ENCODE measurements around the gene DGKZ.

- TF ChIP-seq CTCF (IDR thresholded peaks at IDR 0.05 in 8 of 11, conservative IDR thresholded peaks at IDR 0.05 in 3 of 11) (no peak), POLR2A (IDR thresholded peaks at IDR 0.05) (no peak), POLR2AphosphoS5 (IDR thresholded peaks at IDR 0.05) (no peak)
These were observed 47.8 kb upstream of the DGKZ start for GRCh38 chr11:46299451-46299961.
